GM23338 (cell line): ENCODE results near the gene DYNLL2. TPM values are rescaled to one million over a fixed set of nuclear protein-coding genes. Genes with fewer than 3 reads are reported as not detected.

ENCODE experiments used
- ATAC-seq: fragments of 200-7000 bp; cut with Tn5 transposase; 3 replicates; pipeline ENCODE4 v1.9.1; 2020
- DNase-seq: peaks from one replicate; pipeline ENCODE4 v3.0.0-alpha.2; 2015; ENCODE audit warnings: low spot score
- H2AFZ ChIP-seq: fragments of 200-600 bp; sonication (generic); 2 replicates; pipeline ENCODE4 v1.8.0; 2016; ENCODE audit warnings: antibody characterized with exemption, mild to moderate bottlenecking, moderate library complexity
- H3F3A ChIP-seq: fragments of 200-600 bp; sonication (generic); replicated peaks from 2 replicates; pipeline ENCODE4 v1.8.0; 2017; ENCODE audit warnings: antibody characterized with exemption, mixed run types, low read depth
- H3K27ac ChIP-seq: fragments of 200-600 bp; sonication (generic); 2 replicates; pipeline ENCODE4 v1.6.1; 2016; ENCODE audit warnings: low read depth
- H3K27me3 ChIP-seq: fragments of 200-600 bp; sonication (generic); 2 replicates; pipeline ENCODE4 v1.8.0; 2016; ENCODE audit warnings: mild to moderate bottlenecking, mixed run types, moderate library complexity; ENCODE audit not compliant: insufficient read depth
- H3K36me3 ChIP-seq: fragments of 200-600 bp; sonication (generic); 2 replicates; pipeline ENCODE4 v1.8.0; 2016; ENCODE audit warnings: mild to moderate bottlenecking; ENCODE audit not compliant: insufficient read depth
- H3K4me1 ChIP-seq: fragments of 200-600 bp; sonication (generic); 2 replicates; pipeline ENCODE4 v1.8.0; 2016; ENCODE audit warnings: mild to moderate bottlenecking, moderate library complexity; ENCODE audit not compliant: insufficient read depth
- H3K4me2 ChIP-seq: fragments of 200-600 bp; sonication (generic); 2 replicates; pipeline ENCODE4 v1.7.1; 2017; ENCODE audit warnings: mixed run types
- H3K4me3 ChIP-seq: fragments of 200-600 bp; sonication (generic); 2 replicates; pipeline ENCODE4 v1.6.1; 2016; ENCODE audit warnings: mixed run types
- H3K79me2 ChIP-seq: fragments of 200-600 bp; sonication (generic); replicated peaks from 2 replicates; pipeline ENCODE4 v1.8.0; 2017; ENCODE audit warnings: mild to moderate bottlenecking; ENCODE audit not compliant: insufficient read depth
- H3K9me2 ChIP-seq: fragments of 200-600 bp; sonication (generic); 2 replicates; pipeline ENCODE4 v1.8.0; 2017; ENCODE audit not compliant: insufficient read depth
- H4K20me1 ChIP-seq: fragments of 200-600 bp; sonication (generic); replicated peaks from 2 replicates; pipeline ENCODE4 v1.8.0; 2017; ENCODE audit warnings: mild to moderate bottlenecking; ENCODE audit not compliant: insufficient read depth
- H3K27ac Mint-ChIP-seq: 2 replicates; pipeline ENCODE4 v1.8.0; 2020; ENCODE audit warnings: inconsistent platforms, mild to moderate bottlenecking, moderate library complexity, mixed read lengths
- H3K27me3 Mint-ChIP-seq: 3 replicates; pipeline ENCODE4 v1.8.0; 2022; ENCODE audit warnings: low read depth, mild to moderate bottlenecking, moderate library complexity, mixed read lengths, inconsistent platforms; ENCODE audit not compliant: insufficient read depth, poor library complexity
- H3K36me3 Mint-ChIP-seq: 3 replicates; pipeline ENCODE4 v1.8.0; 2021; ENCODE audit warnings: low read depth, mild to moderate bottlenecking, inconsistent platforms, moderate library complexity, mixed read lengths
- H3K4me1 Mint-ChIP-seq: 3 replicates; pipeline ENCODE4 v1.8.0; 2020; ENCODE audit warnings: mild to moderate bottlenecking, inconsistent platforms, mixed read lengths
- H3K4me3 Mint-ChIP-seq: 3 replicates; pipeline ENCODE4 v1.8.0; 2021; ENCODE audit warnings: moderate library complexity, mild to moderate bottlenecking, inconsistent platforms, mixed read lengths
- H3K9me3 Mint-ChIP-seq: 3 replicates; pipeline ENCODE4 v1.8.0; 2020; ENCODE audit warnings: moderate library complexity, mild to moderate bottlenecking, inconsistent platforms, mixed read lengths
- CREB1 ChIP-seq: fragments of 250-450 bp; sonication (Bioruptor Pico); IDR thresholded peaks from 2 replicates; pipeline ENCODE4 v1.5.0; 2020; ENCODE audit warnings: low read depth, mild to moderate bottlenecking, moderate library complexity
- CTCF ChIP-seq, 2 experiments: fragments of 200-600 bp in 1 of 2; sonication (generic) in 1 of 2; conservative IDR thresholded peaks; 2 replicates each; pipeline versions ENCODE4 v1.5.1 to v1.6.1; 2016 to 2017; ENCODE audit warnings: antibody characterized with exemption in 2 of 2, low read depth in 2 of 2, mild to moderate bottlenecking in 2 of 2, moderate library complexity in 1 of 2
- ETS1 ChIP-seq: IDR thresholded peaks from 2 replicates; pipeline ENCODE4 v1.6.1; 2016; ENCODE audit warnings: antibody characterized with exemption
- JUNB ChIP-seq: IDR thresholded peaks from one replicate; pipeline ENCODE4 v1.6.1; 2016; ENCODE audit warnings: antibody characterized with exemption; ENCODE audit not compliant: unreplicated experiment
- NANOG ChIP-seq: IDR thresholded peaks from 2 replicates; pipeline ENCODE4 v1.6.1; 2016; ENCODE audit warnings: antibody characterized with exemption, borderline replicate concordance
- POLR2AphosphoS5 ChIP-seq: IDR thresholded peaks from 2 replicates; pipeline ENCODE4 v1.6.1; 2016; ENCODE audit warnings: antibody characterized with exemption, low read depth
- REST ChIP-seq: IDR thresholded peaks from one replicate; pipeline ENCODE4 v1.6.1; 2018; ENCODE audit warnings: antibody characterized with exemption; ENCODE audit not compliant: unreplicated experiment
- STAT1 ChIP-seq: IDR thresholded peaks from one replicate; pipeline ENCODE4 v1.6.1; 2016; ENCODE audit warnings: antibody characterized with exemption; ENCODE audit not compliant: unreplicated experiment
- ZNF114 ChIP-seq: fragments of 250-450 bp; sonication (Bioruptor Pico); IDR thresholded peaks from 2 replicates; pipeline ENCODE4 v1.5.0; 2020; ENCODE audit warnings: mild to moderate bottlenecking, moderate library complexity
- ZNF331 ChIP-seq: fragments of 250-450 bp; sonication (Bioruptor Pico); IDR thresholded peaks from 2 replicates; pipeline ENCODE4 v1.5.0; 2020; ENCODE audit warnings: low read depth, mild to moderate bottlenecking, moderate library complexity
- ZNF462 ChIP-seq: fragments of 250-450 bp; sonication (Bioruptor Pico); IDR thresholded peaks from 2 replicates; pipeline ENCODE4 v1.5.0; 2020; ENCODE audit warnings: mild to moderate bottlenecking, moderate library complexity
- polyA plus RNA-seq: library from polyadenylated mRNA; unstranded; fragments of >200 nt; fragmentation: Nextera tagmentation; extraction: Ambion mirVana; gene quantifications from 2 replicates; pipeline ENCODE4 v1.2.1, GENCODE V29; 2016
- total RNA-seq: library from RNA; depleted of rRNA; stranded (reverse); fragments of >200 nt; shearing (Covaris generic); gene quantifications from 2 replicates; pipeline ENCODE4 v1.2.3, GENCODE V29; 2014

DYNLL2 gene
- total and polyA plus RNA-seq, 2 experiments from 2014 or later, result 5.1 to 30.0 TPM

- H3K27me3 Mint-ChIP-seq, result peaks cover 1% of the 10 kb centered on the region
- Histone ChIP-seq H3K27ac (no peak overlapping the region), H3K9me2 (no peaks in the 10 kb centered on the region), H3F3A (0 out of 2 replicates have a peak, but pooled peaks cover 3% of the 10 kb centered on the region), H2AFZ (no peak overlapping the region), H4K20me1 (peaks cover 26% of the 10 kb centered on the region), H3K27me3 (no peaks in the 10 kb centered on the region), H3K4me2 (no peak overlapping the region), H3K4me3 (no peak overlapping the region), H3K79me2 (peaks cover 26% of the 10 kb centered on the region), H3K36me3 (peaks cover 24% of the 10 kb centered on the region), H3K4me1 (no peaks in the 10 kb centered on the region)
- ATAC-seq (no peak), DNase-seq (no peak)
- H3K4me3 Mint-ChIP-seq, result no peak overlapping the region
- no peaks in the 10 kb centered on the region for H3K9me3 Mint-ChIP-seq
- peaks cover 61% of the 10 kb centered on the region for H3K36me3 Mint-ChIP-seq
- H3K27ac Mint-ChIP-seq, result no peak overlapping the region
- peaks cover 7% of the 10 kb centered on the region for H3K4me1 Mint-ChIP-seq
- TF ChIP-seq ZNF114 (CRISPR knock-in tag), result no peak
- TF ChIP-seq ZNF331 (CRISPR knock-in tag), result no peak
- no peak for TF ChIP-seq REST
- TF ChIP-seq POLR2AphosphoS5, result no peak
- no peak for TF ChIP-seq CREB1 (CRISPR knock-in tag)
- no peak for TF ChIP-seq ETS1
- no peak for TF ChIP-seq JUNB
- TF ChIP-seq ZNF462 (CRISPR knock-in tag), result no peak
- TF ChIP-seq STAT1, result no peak
- no peak for TF ChIP-seq NANOG
- TF ChIP-seq CTCF (conservative IDR thresholded peaks at IDR 0.05; ENCODE audit: low read depth in 2 of 2), result no peak
These were observed 9.7 kb downstream of the DYNLL2 start for GRCh38 chr17:58092797-58093385.
